Measurements from ENCODE around the gene CAPN12. TPM values are rescaled to one million over a fixed set of nuclear protein-coding genes. Genes with fewer than 3 reads are reported as not detected.

CAPN12 gene
- total RNA-seq, 1 donor from 2014 or later = not detected

DNA sequence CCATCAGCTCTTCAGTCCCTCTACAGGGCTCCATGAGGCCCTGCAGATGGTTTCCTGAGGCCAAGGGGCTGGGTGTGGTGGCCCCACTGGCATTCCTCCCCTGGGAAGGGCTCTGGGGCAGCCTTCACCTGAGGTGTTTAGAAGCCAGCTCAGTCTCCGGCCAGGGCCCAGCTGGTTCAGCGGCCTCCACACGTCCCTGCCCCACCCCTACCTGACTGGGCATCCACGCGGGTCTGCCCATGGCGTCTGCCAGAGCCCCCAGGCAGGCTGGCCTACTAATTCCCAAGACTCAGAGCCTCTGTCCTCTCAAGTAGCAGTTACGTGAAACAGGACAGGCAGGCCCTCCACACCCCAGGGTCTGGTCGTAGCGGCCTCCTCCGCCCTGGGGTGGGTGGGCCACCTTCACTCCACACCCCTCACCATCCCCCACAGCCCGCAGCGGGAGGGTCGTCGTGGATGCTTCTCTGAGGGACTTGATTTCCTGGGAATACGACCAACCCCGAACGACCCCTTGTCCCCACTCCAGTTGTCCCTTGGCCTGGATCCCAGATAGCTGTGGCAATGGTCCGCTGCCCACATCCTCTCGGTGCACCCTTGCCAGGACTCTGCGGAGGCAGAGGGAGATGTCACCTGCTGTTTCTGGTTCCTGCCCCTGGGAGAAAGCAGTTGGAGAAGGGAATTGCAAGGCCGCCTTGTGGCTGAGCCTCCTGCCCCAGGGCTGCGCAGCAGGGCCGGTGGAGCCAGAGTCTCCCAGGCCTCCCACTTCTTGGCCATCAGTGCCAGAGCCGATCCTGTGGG is 24.3 kb downstream of the CAPN12 start:
- Mint-ChIP-seq H3K9me3 (ENCODE audit: unreplicated experiment) (no peaks in the 10 kb centered on the region), H3K4me3 (ENCODE audit: unreplicated experiment) (no peak overlapping the region), H3K27ac (ENCODE audit: unreplicated experiment) (peak overlapping the region; percentile 92), H3K36me3 (ENCODE audit: unreplicated experiment) (peaks cover 10% of the 10 kb centered on the region), H3K4me1 (ENCODE audit: unreplicated experiment) (peaks cover 37% of the 10 kb centered on the region), H3K27me3 (ENCODE audit: unreplicated experiment) (no peaks in the 10 kb centered on the region)
- TF ChIP-seq, protein P1, sequence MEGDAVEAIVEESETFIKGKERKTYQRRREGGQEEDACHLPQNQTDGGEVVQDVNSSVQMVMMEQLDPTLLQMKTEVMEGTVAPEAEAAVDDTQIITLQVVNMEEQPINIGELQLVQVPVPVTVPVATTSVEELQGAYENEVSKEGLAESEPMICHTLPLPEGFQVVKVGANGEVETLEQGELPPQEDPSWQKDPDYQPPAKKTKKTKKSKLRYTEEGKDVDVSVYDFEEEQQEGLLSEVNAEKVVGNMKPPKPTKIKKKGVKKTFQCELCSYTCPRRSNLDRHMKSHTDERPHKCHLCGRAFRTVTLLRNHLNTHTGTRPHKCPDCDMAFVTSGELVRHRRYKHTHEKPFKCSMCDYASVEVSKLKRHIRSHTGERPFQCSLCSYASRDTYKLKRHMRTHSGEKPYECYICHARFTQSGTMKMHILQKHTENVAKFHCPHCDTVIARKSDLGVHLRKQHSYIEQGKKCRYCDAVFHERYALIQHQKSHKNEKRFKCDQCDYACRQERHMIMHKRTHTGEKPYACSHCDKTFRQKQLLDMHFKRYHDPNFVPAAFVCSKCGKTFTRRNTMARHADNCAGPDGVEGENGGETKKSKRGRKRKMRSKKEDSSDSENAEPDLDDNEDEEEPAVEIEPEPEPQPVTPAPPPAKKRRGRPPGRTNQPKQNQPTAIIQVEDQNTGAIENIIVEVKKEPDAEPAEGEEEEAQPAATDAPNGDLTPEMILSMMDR (IDR thresholded peaks at IDR 0.05) = no peak
- no peak for DNase-seq (ENCODE audit: extremely low spot score, unreplicated experiment)

- Mint-ChIP-seq H3K27me3 (ENCODE audit: unreplicated experiment) (no peaks in the 10 kb centered on the region), H3K36me3 (ENCODE audit: unreplicated experiment) (peaks cover 14% of the 10 kb centered on the region), H3K9me3 (ENCODE audit: unreplicated experiment) (no peaks in the 10 kb centered on the region), H3K27ac (ENCODE audit: unreplicated experiment) (peak overlapping the region; percentile 92), H3K4me1 (ENCODE audit: unreplicated experiment) (peaks cover 37% of the 10 kb centered on the region), H3K4me3 (ENCODE audit: unreplicated experiment) (peak overlapping the region; percentile 14)
- TF ChIP-seq, protein P1 (IDR thresholded peaks at IDR 0.05) = peak; percentile 70
- peak; percentile 93 for DNase-seq (ENCODE audit: extremely low spot score, unreplicated experiment)
These were observed 25.3 kb downstream of the CAPN12 start for GRCh38 chr19:38718747-38719543.

- Mint-ChIP-seq H3K36me3 (ENCODE audit: unreplicated experiment) (peaks cover 20% of the 10 kb centered on the region), H3K4me3 (ENCODE audit: unreplicated experiment) (no peak overlapping the region), H3K27ac (ENCODE audit: unreplicated experiment) (peak overlapping the region; percentile 92), H3K9me3 (ENCODE audit: unreplicated experiment) (no peaks in the 10 kb centered on the region), H3K27me3 (ENCODE audit: unreplicated experiment) (no peaks in the 10 kb centered on the region), H3K4me1 (ENCODE audit: unreplicated experiment) (peaks cover 37% of the 10 kb centered on the region)
- TF ChIP-seq, protein P1 (IDR thresholded peaks at IDR 0.05) = no peak
- no peak for DNase-seq (ENCODE audit: extremely low spot score, unreplicated experiment)
These were observed 26.4 kb downstream of the CAPN12 start for GRCh38 chr19:38717855-38718254.

- DNase-seq (ENCODE audit: extremely low spot score, unreplicated experiment) = no peak
- H3K4me3 Mint-ChIP-seq (ENCODE audit: unreplicated experiment) = no peak overlapping the region
- no peaks in the 10 kb centered on the region for H3K9me3 Mint-ChIP-seq (ENCODE audit: unreplicated experiment)
- H3K27me3 Mint-ChIP-seq (ENCODE audit: unreplicated experiment) = no peaks in the 10 kb centered on the region
- TF ChIP-seq, protein P1 (IDR thresholded peaks at IDR 0.05) = no peak
- H3K4me1 Mint-ChIP-seq (ENCODE audit: unreplicated experiment) = peaks cover 32% of the 10 kb centered on the region
- H3K36me3 Mint-ChIP-seq (ENCODE audit: unreplicated experiment) = peaks cover 16% of the 10 kb centered on the region
- H3K27ac Mint-ChIP-seq (ENCODE audit: unreplicated experiment) = no peak overlapping the region
These were observed 27.2 kb downstream of the CAPN12 start for GRCh38 chr19:38717051-38717450.

DNA sequence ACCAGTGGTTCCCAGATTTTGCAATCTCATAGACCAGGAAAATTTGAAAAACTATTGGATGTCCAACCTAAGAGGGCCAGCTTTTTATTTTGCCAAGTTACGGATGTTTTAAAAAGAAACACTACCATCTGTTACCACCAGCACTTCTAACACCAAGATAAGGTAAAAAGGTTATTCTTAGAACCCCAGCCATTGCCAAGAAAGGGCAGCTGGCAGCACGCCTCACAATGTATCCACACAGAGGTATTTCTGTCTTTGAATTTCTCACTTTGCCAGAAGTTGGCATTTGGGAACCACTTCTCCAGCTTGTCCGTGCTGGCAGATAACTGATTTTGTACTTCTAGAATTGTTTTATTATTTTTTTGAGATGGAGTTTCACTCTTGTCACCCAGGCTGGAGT is 28.7 kb downstream of the CAPN12 start:
- H3K27ac Mint-ChIP-seq (ENCODE audit: unreplicated experiment) = peak overlapping the region; percentile 23
- peaks cover 36% of the 10 kb centered on the region for H3K4me1 Mint-ChIP-seq (ENCODE audit: unreplicated experiment)

More for the DNA sequence above, 28.7 kb downstream of the CAPN12 start:
- Mint-ChIP-seq H3K4me3 (ENCODE audit: unreplicated experiment) (no peak overlapping the region), H3K9me3 (ENCODE audit: unreplicated experiment) (no peaks in the 10 kb centered on the region), H3K27me3 (ENCODE audit: unreplicated experiment) (no peaks in the 10 kb centered on the region), H3K36me3 (ENCODE audit: unreplicated experiment) (peaks cover 23% of the 10 kb centered on the region)
- DNase-seq (ENCODE audit: extremely low spot score, unreplicated experiment) = no peak
- TF ChIP-seq, protein P1 (IDR thresholded peaks at IDR 0.05) = no peak

Measured in osteocyte (in vitro differentiated cells).